Uterus (tissue), 4 donors: ENCODE measurements around the gene PRKAR1B. TPM values are rescaled to one million over a fixed set of nuclear protein-coding genes. Genes with fewer than 3 reads are reported as not detected.

Experiments used
- DNase-seq, 2 donors: peaks; one replicate each; pipeline ENCODE4 v3.0.0-alpha.2; 2019 to 2020
- H3K27ac ChIP-seq, 2 donors: fragments of 200-600 bp; sonication (generic); 1 replicate in 1 of 2; 2 replicates in 1 of 2; pipeline ENCODE4 v1.5.1; 2016 to 2018
- H3K27me3 ChIP-seq, 2 donors: fragments of 200-600 bp; sonication (generic); one replicate each; pipeline ENCODE4 v1.5.1; 2018 to 2019; ENCODE audit warnings: control low read depth in 1 of 2
- H3K36me3 ChIP-seq, 2 donors: fragments of 200-600 bp; sonication (generic); one replicate each; pipeline ENCODE4 v1.5.1; 2019; ENCODE audit warnings: control low read depth in 1 of 2
- H3K4me1 ChIP-seq, 2 donors: fragments of 200-600 bp; sonication (generic); one replicate each; pipeline ENCODE4 v1.5.1; 2018 to 2019; ENCODE audit warnings: control low read depth in 1 of 2
- H3K4me3 ChIP-seq, 2 donors: fragments of 200-600 bp; sonication (generic); 1 replicate in 1 of 2; 2 replicates in 1 of 2; pipeline ENCODE4 v1.5.1; 2018 to 2019; ENCODE audit warnings: mild to moderate bottlenecking in 1 of 2
- H3K9me3 ChIP-seq, 2 donors: fragments of 200-600 bp; sonication (generic); one replicate each; pipeline ENCODE4 v1.5.1; 2019; ENCODE audit warnings: control low read depth in 1 of 2
- CTCF ChIP-seq, 4 experiments: fragments of 200-600 bp in 2 of 4; fragments of 450-650 bp in 2 of 4; sonication (generic) in 2 of 4; IDR thresholded peaks; one replicate each; pipeline ENCODE4 v1.5.1; 2016 to 2019; ENCODE audit warnings: antibody characterized with exemption in 4 of 4, mild to moderate bottlenecking in 2 of 4, moderate library complexity in 1 of 4
- POLR2A ChIP-seq, 2 donors: fragments of 450-650 bp; IDR thresholded peaks; one replicate each; pipeline ENCODE4 v1.6.1; 2016; ENCODE audit warnings: antibody characterized with exemption in 2 of 2, mild to moderate bottlenecking in 1 of 2, moderate library complexity in 1 of 2
- intact Hi-C: fragments of 100-400 bp; cut with DNase I; formaldehyde crosslinking; loops from one replicate; pipeline ENCODE4 v1.15.1; 2023; ENCODE audit warnings: low total_unique reads
- total RNA-seq, 4 donors: library from RNA; depleted of rRNA in 3 of 4; stranded (reverse); fragments of >200 nt in 3 of 4; gene quantifications; one replicate each; pipeline versions ENCODE4 v1.1.0 to v1.2.4, GENCODE V29; 2014 to 2023
- donor health status: DM: yes; HTN: yes; CAD: no.

Gene PRKAR1B
- total RNA-seq, 4 donors from 2014 or later: 1.0 to 45.2 (median 28.7) TPM

- H3K27me3 ChIP-seq: no peaks in the 10 kb centered on the region
- H3K9me3 ChIP-seq: no peaks in the 10 kb centered on the region
- no peak overlapping the region for H3K27ac ChIP-seq
- DNase-seq: no peak
- intact Hi-C loops: loop anchor here (10.0 kb wide), 1 partner anchor 223 kb away; the partner anchor contains the start of genes DNAAF5 and PRKAR1B
- no peaks in the 10 kb centered on the region for H3K36me3 ChIP-seq
- TF ChIP-seq CTCF (IDR thresholded peaks at IDR 0.05) (no peak), POLR2A (IDR thresholded peaks at IDR 0.05) (no peak)
- H3K4me1 ChIP-seq: no peaks in the 10 kb centered on the region
- no peak overlapping the region for H3K4me3 ChIP-seq
Measured at GRCh38 chr7:501526-501925, 225.6 kb downstream of the PRKAR1B start.

- H3K36me3 ChIP-seq: no peaks in the 10 kb centered on the region
- H3K4me1 ChIP-seq: no peaks in the 10 kb centered on the region
- no peak for DNase-seq
- no peak overlapping the region for H3K27ac ChIP-seq
- intact Hi-C loops: loop anchor here (10.0 kb wide), 1 partner anchor 224 kb away; the partner anchor contains the start of genes DNAAF5 and PRKAR1B
- no peak for TF ChIP-seq CTCF (IDR thresholded peaks at IDR 0.05)
- no peak for TF ChIP-seq POLR2A (IDR thresholded peaks at IDR 0.05)
- no peak overlapping the region for H3K4me3 ChIP-seq
- H3K27me3 ChIP-seq: no peaks in the 10 kb centered on the region
- H3K9me3 ChIP-seq: no peaks in the 10 kb centered on the region
Measured at GRCh38 chr7:500521-501420, 226.3 kb downstream of the PRKAR1B start.

GRCh38 chr7:499853-500485, 227.1 kb downstream of the PRKAR1B start:
- TF ChIP-seq POLR2A (IDR thresholded peaks at IDR 0.05) (no peak), CTCF (IDR thresholded peaks at IDR 0.05) (no peak)
- Histone ChIP-seq H3K9me3 (no peaks in the 10 kb centered on the region), H3K27me3 (no peaks in the 10 kb centered on the region), H3K4me1 (no peaks in the 10 kb centered on the region), H3K4me3 (no peak overlapping the region), H3K36me3 (no peaks in the 10 kb centered on the region), H3K27ac (no peak overlapping the region)
- intact Hi-C loops: loop anchor here (10.0 kb wide), 1 partner anchor 225 kb away; the partner anchor contains the start of genes DNAAF5 and PRKAR1B
- no peak for DNase-seq

Other genes with a start within 250 kb of the PRKAR1B start
- 10 to 100 TPM; 20.9 to 35.1 (median 33.6) TPM for gene PDGFA, start 207.4 kb downstream of the PRKAR1B start, total RNA-seq
- gene DNAAF5, start 582 bp downstream of the PRKAR1B start, total RNA-seq: 10 to 100 TPM in 2 of 4 donors, 1 to 10 TPM in 2; 5.6 to 34.3 (median 13.3) TPM
- gene SUN1, start 105.2 kb upstream of the PRKAR1B start, total RNA-seq: 100 to 1,000 TPM; 139 to 624 (median 446) TPM
- gene GET4, start 149.3 kb upstream of the PRKAR1B start, total RNA-seq: 10 to 100 TPM in 3 of 4 donors, 1 to 10 TPM in 1; 6.1 to 39.4 (median 26.7) TPM
- 10 to 100 TPM in 2 of 4 donors, 1 to 10 TPM in 2; 3.2 to 17.4 (median 10.9) TPM for gene ADAP1, start 227.4 kb upstream of the PRKAR1B start, total RNA-seq
- gene COX19, start 248.3 kb upstream of the PRKAR1B start, total RNA-seq: 10 to 100 TPM in 3 of 4 donors, 1 to 10 TPM in 1; 2.6 to 32.5 (median 20.1) TPM